Ureter (tissue), 1 donor: ENCODE data around the gene DST. TPM values are rescaled to one million over a fixed set of nuclear protein-coding genes. Genes with fewer than 3 reads are reported as not detected.

Experiments
- DNase-seq: peaks from one replicate; pipeline ENCODE4 v3.0.0-alpha.2; 2020; ENCODE audit warnings: low spot score
- total RNA-seq: library from RNA; stranded (reverse); gene quantifications from one replicate; pipeline ENCODE4 v1.2.4, GENCODE V29; 2023
- donor health status: DM: yes; HTN: yes; CAD: no.

DST gene
- 367 TPM for total RNA-seq

DNA sequence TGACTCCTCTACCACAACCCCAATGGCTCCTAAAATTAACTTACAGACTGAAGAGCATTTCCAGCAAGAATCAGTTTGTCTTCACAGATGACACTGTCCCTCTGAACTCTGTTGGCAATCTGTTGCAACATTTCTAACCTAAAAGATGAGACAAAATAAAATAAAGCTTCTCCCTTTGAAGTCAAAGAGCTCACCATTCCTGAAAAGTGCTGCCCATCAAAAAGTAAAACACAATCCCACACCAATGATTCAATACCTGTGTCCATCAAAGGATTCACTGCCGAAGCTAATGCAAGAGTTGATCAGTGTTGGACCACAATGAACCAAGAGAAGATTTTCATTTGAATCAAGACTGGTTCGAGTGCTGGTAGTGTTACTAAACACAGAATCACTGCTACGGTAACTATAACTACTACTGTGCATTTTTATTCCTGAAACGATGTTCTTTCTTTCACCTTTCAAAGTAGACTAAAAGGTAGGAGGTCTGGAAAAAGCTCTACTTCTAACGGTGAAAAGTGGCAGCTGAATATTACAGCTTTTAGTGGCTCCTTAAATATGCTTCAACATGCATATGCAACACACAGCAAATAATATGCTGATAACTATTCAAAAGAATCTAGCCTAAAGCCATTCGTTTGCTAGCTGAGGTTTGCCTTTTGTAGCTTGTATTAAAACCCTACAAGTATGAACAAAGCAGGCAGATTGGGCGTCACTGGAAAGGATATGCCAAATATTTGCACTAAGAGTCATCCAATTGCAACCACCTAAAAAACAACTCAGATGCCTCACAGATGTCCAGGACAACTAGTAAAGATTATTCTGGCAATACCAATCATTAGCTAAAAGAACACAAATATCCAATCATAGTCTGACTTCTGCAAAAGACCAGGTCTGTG, at the start of gene DST:
DST (minus strand) TSS at position 524 of the 896 bp plus-strand sequence.
- no peak for DNase-seq

DNA sequence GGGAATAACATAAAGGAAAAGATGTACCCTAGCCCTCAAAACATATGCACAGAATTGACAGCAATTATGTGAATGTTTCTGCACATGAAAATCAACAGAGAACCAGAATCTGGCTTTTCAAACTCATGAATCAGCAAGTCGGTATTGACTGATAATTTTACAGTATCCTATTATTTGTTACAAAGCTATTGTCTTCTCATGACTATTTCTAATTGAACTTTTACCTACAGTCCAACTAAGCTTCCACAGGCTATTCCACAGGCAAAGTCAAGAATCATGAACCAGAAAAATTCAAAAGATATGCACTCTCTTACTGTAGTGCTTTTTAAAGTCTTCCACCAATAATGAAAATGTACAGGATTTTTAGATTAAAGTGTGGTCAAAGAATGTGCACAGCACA, 49.1 kb upstream of the DST start:
- DNase-seq: no peak

DNA sequence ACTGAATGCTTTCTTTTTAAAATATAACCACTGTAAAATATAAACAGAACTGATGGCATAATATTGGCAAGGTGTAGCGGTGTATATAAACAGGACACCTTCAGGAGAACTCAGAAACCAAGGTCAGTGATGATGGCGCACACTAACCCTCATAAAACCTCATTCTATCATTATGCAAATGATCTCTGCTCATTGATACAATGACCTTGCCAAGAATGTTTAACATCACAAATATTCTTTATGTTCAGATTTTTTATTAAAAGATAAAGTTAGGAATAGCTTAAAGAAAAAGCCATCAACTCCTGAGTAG, 48.6 kb upstream of the DST start:
- no peak for DNase-seq

DNA sequence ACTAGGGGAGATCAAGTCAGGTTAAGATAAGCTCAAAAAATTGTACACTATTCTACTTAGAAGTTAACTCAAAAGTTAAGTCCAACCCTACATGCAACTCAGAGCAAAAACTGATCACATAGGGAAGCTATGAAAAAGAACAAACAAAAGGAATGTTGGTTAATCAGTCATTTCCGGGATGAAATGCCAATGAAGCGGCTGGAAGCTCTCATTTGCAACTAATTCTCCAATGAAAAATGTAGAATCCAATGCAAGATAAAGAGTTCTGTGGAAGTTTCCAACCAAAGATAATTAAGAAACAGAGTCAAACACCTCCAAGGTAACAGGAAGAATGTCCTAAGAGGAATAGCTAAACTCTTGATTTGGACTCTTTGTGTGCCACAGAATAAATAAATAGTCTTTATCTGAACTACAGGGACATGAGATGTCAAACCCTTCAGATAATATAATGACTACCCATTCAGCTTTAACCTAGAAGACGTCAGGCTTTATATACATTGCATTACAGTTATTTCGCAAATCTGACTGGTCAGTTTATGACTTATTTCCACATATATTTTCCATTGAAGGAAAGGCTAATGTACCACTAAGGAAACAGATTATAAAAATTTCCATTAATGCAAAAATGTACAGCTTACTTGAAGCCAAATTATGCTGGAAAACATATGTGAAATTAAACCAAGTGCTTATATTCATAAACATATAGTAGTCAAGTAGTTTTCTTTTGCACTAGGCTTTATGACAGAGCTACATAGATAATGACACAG, 48.0 kb upstream of the DST start:
- DNase-seq: no peak

DNA sequence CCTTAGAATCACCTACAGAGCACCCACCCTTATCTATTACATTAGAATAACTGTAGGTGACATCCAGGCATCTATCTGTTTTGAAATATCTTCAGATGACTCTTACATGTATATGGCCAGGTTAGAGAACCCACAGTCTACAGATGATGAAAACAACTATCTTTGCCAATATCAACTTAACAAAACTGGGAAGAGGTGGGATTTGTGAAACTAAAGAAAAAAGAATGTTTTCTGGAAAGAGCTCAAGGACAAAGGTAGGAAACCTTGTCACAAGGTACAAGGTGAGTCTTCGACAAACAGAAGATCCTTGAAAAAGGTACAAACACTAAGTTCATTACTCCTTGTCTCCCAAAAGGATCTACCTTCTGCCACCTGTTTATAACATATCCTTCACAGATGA, 47.0 kb upstream of the DST start:
- no peak for DNase-seq

DNA sequence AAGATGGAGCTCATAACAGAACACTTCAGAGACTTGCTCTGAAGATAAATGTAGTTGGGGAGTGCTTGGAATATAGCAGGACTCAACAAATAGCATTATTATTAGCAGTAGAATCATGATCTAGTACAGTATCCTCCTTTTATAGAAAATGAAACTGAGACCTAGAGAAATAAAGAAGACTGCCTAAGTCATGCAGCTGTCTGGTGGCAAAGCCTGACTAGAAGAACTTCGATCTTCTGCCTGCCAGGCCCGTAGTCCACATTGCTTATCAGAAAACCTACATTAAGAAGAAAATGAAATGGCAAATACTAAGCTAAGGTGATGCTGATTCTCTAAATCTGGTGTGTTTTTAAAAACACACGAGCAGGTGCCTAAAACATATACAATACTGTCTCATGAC, 46.4 kb upstream of the DST start:
- no peak for DNase-seq

DNA sequence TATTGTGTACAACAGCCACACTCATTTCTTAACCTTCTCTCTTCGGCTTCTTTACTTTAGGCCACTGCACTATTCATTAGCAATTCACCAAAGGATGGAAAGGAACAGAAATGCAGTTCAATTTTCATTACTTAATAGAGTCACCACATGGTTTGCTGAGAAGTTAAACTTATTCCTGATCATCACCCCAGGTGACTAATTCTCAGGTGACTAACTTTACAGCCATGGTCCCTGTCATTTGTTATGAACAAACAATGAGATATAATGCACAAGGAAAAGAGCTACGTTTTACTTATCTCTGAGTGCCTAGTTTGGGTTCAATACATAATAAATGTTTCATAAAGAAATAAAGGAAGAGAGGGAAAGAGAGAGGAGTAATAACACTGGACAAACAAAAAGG, 45.8 kb upstream of the DST start:
- DNase-seq: no peak

DNA sequence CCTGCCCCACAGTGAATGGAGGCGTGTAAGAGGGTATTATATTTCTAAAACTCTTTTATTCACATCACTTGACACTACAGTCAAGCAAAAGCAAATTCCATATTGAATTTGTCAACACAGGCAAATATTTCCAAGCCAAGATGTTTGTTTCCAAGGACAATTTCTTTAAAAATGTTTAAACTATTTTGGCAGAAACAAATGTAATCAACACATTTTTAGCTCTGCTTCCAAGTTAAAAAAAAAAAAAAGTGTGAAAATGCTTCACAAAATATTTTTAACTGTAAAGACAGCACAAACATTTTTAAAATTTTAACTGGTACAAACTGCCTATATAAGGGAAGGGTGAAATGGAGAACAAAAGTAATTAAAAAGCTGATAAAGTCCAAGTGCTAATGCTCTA, 44.9 kb upstream of the DST start:
- no peak for DNase-seq

DNA sequence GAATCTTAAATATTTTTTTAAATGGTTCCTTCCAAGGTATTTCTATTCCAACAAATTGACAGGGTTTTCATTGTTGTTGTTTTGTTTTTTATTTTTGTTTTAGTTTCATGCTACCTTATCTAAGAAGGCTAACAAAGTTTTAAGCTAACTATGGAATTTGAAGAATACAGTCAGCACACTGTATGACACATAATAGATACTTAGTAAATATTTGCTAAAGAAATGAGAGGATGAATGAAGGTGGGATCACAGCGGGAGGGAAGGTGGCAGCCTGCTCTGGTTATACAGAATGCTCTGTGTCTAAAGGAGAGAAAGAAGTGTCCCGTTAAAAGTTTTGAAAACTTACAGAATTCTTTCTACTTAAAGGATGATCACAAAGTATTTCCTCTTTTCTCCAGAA, 43.7 kb upstream of the DST start:
- no peak for DNase-seq

DNA sequence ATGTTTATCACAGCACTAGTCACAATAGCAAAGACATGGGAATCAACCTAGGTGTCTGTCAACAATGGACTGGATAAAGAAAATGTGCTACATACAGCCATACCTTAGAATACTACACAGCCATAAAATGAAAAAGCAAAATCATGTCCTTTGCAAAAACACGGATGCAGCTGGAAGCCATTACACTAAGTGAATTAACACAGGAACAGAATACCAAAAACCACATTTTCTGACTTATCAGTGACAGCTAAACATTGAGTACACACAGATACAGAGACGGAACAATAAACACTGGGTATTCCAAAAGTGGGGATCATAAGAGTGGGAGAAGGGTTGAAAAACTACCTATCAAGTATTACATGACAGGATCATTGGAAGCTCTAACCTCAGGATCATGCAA, 43.3 kb upstream of the DST start:
- DNase-seq: no peak

DNA sequence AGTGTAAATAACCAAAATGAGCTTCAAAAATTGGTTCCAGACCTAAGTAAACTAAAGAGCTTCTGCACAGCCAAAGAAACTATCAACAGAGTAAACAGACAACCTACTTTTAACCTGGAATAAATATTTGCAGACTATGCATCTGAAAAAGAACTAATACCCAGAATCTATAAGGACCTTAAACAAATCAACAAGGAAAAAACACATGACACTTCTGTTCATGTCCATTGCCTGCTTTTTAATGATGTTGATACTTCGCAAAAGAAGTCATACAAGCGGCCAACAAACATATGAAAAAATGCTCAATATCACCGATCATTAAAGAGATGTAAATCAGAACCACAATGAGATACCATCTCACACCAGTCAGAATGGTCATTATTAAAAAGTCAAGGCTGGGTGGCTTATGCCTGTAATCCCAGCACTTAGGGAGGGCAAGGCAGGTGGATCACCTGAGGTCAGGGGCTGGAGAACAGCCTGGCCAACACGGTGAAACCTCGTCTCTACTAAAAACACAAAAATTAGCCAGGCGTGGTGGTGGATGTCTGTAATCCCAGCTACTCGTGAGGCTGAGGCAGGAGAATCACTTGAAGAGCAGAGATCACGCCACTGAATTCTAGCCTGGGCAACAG, 42.5 kb upstream of the DST start:
- no peak for DNase-seq

DNA sequence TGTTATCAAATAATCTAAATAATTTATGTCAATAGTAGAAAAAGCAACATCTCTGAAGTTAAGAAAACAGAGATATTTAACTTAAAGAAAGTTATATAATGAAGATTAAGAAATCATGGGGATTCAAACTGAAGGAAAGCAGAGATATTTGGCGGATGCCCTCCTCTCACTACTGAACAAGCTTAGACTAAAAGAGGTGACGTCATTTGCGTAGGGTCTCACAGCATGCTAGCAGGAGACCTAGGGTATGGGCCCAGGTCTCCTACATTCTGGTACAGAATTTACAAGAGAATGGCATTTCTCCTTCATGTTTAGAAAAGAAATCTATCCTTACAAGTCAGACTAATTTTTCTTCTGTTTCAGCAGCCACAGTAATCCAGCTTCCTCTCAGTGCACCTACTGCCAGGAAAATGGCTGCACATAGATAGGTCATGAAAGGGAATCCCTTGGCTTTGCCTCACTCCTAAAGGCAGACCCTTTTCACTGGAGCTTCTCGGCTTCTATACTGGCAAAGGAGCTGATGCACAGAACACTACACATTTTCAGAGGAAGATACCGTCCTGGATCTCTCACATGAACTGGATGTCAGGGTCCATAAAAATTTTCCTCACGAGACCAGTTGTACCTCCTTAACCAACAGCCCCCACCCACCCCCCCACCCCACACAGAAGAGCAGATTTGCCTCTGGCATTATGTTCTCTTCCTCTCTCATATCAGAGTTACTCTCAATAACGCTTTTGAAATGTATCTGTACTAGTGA, 41.8 kb upstream of the DST start:
- DNase-seq: no peak

DNA sequence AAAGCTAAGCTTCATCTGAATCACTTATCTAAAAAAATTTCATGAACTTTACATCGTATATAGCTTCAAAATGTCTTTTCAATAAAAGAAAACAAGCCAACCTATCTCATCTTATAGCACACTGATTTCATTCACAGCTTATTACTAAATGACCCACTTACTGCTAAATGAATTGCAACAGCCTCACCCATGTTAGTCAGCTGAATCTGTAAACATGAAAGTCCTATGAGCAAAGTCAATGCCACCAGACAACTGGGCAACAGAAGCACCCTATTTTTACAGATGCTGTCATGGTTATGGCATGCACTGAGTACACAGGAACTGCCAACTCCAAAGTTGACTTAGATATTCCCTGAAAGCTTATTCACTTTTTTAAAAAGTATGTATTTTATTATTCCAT, 41.2 kb upstream of the DST start:
- no peak for DNase-seq

DNA sequence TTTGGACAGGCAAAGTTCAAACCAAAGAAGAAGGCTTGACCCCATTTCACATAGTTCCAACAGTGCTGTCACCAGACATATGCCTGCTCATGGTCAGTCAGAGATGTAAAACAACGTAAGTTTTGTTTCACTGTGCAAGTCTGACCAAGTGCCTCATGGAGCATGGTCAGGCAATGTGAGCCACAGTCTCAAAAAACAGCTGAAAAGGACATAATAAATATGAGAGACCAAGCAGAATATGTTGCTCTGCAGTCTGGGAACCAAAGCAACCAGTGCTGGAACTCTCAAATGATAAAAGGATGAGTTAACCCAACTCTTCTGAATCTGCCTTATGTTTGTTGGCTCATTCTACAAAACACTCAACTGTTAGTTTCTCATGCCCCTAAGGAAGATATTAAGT, 39.9 kb upstream of the DST start:
- no peak for DNase-seq

DNA sequence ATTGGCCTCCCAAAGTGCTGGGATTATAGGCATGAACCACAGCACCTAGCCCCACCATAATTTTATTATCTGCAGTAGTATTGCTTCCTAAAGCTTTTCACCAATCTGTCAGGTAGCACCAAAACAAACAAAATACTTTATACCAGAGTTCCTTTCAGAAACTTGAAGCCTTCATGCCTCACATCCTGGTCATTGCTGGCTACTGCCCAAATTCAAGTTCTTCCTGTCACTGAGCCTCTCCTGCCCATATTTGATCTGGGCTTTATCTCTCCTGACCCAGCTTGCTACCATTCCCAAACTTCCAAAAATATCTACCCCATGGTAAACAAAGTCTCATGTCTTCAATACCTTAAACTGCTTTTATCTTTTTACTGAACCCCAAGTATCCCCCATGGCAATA, 34.9 kb upstream of the DST start:
- DNase-seq: no peak

DNA sequence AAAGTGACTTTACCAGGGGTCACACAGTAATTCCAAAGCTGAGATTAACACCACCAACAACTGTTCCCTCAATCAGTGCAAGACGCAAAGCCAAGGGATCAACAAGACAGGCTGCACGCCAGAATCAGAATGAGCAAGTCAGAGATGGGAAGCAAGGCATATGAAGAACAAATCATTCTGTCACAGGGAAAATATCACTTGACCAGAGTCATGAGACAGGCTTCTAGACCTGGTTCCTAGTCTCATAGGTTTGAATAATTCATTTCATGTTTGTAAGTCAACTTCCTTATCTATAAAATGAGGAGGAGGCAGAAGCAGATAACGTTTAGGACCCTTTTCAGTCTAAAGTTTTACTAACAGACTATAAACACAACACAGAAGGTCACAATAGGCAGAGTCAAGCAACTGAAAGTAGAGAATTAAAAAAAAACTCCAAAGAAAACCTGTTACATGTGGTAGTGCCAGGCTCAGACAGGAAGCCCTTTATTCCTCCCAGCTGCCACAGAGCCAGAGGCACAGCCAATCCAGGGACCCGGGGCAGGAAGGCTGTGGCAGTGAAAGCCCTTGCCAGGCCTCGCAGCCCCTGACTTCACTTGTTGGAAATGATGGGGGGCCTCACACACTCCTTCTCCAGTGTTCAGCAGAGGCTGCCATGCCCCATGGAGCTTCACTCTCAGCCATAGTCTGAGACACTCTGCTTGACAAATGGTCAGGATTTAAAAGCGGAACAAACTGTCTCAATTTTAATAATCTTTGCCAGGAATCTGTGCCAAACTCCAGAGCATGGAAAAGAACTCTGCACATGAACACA, 29.2 kb upstream of the DST start:
- no peak for DNase-seq

DNA sequence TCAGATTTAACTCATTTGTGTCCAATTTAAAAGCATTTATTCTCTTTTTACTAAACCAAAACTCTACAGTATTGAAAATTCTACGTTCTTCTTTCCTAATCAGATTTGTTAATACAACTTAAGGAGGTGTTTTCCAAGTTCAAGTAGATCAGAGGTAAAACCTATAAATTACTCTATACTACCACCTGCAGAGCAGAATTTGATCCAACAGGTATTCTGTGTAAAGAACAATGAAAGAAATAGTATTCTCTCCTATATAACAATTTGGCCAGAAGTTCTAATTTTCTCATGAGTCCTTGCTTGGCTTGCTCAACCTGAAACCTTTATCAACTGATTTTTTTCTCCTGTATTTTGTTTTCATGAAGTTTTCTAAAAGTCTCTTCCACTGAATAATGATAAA, 28.5 kb upstream of the DST start:
- no peak for DNase-seq

DNA sequence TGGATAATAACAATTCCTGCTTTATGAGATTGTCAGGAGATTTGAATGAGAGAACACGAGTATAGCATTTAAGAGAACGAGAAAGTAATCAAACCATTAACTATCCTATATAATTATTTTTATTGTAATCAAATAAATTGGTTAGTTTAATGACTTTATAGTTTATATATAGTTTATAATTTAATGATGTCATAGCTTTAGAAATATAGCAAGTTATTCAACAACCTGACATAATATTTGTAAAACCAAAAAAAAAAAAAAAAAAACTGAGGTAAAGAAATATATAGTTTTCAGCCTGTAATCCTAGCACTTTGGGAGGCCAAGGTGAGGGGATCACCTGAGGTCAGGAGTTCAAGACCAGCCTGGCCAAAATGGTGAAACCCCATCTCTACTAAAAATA, 26.4 kb upstream of the DST start:
- no peak for DNase-seq

DNA sequence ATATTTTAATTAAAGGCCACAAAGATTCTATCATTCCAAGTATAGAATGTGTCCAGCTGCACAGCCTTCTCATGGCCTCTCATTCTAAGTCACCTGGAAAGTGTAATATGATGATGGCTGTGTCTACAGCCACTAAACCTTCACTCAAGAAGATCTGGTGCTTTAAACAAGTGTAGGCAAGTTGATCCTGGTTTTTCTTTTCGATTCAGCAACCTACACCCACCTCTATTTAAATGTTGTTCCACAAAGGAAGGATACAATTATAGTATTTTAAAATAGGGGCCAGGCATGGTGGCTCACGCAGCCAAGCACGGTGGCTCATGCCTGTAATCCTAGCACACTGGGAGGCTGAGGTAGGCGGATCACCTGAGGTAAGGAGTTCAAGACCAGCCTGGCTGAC, 25.5 kb upstream of the DST start:
- no peak for DNase-seq

DNA sequence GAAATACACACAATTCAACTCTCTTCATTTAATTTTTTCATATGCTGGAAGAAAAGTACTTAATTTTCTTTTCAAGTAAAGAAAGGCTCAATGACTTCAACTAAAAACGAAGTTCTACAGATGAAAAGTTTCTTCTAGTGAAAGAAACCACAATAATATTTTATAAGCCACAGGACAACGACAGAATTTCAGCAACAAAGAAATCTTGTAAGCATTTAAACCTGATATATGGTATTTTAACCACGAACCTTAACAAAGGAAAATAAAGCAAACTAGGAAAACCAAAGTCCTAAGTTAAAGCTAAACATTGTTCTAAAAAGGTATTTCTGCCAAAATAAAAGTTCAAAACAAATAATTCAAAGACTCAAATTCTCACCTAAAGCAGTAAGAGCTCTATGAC, 24.6 kb upstream of the DST start:
- no peak for DNase-seq

DNA sequence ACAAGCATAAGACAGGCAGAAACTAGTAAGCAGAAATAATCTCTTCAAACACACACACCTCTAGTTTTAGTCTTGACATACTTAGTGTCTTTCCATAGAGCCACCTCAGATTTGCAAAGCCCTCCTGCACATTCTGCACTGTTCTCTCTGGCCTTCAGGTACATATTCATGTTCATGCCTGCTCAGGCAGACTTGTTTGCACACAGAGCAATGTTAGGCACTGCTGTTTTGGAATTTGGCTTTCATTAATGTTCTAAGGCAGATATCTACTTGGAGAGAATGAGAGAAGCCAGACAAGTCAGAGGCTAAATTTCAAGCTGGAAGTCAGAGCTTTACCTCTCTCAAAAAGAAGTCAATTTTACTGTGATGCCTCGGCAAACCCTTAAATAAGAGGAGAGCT, 21.3 kb upstream of the DST start:
- DNase-seq: no peak
